HG03139 (cell line): ENCODE results near the gene SH2D1A.

Experiments used
- ATAC-seq: cut with Tn5 transposase; IDR thresholded peaks from one replicate; pipeline ENCODE4 v1.9.1; 2021; ENCODE audit not compliant: unreplicated experiment

The SH2D1A gene

DNA sequence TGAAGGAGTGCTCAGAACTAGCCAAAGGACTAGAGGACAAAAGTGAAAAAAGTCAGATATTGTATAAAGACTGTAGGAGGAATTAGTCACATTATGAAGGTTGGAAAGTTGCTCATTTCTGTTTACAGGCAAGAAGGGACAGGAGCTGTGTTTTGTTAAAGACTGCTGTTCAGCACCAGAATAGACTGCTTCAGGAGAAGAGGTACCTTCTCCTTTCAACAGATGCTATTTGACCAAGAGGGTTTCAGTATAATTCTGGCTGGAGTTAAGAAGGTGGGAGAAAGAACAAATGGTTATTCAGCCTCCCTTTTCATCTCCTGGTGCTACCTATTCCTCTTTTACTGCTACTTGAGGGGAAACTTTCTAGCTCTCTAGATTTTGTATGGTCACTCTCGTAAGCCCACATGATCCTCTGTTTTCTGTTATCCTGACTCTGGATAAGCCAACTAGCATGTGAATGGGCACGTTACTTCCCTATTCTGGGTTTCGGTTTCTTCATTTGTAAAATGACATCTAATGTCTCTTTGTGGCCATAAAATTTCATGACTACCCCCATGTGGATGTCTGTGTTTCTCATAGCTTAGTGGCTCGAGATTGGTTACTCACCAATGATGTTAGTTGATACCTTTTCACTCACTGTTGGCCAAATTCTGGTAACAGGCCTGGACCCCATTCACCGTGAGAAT is 68.9 kb downstream of the SH2D1A start:
- ATAC-seq, result no peak

DNA sequence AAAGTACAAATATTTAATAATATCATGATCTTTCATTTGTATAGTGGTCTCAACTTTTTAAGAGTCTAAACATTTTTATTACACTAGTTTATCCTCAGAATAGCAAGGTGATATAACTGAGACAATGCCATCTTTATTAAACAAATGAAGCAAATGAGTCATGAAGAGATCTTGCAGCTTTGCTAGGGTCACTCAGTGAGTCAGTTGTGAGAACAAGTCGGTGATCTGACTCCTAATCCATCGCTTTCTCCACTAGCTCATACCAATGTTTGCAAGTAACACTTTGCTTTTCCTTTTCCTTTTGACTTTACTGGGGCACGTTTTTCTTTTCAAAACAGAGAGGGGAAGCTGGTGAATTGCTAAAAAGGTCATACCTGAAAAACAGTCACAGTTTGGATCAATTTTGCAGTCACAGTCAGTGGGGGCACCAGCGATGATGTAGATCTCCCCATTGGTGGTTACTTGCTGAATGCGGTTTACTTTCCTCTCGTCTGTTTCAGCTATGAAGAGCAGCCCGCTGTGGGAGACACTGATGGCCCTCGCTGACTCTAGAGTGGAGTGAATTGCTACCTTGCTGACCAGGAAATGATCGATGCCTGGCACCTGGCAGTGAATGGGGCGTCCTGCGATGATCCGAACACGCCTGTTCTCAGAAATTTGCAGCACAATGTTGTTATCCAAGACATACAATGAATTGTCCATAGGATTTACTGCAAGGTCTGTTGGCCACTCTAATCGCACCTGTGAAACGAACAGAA is 75.7 kb downstream of the SH2D1A start:
- ATAC-seq, result no peak
